ENCODE measurements around the gene ABCF2. TPM values are rescaled to one million over a fixed set of nuclear protein-coding genes. Genes with fewer than 3 reads are reported as not detected.

The ABCF2 gene
- total RNA-seq, 1 experiment from 2014 or later: 63.7 TPM

- H4K20me1 ChIP-seq (ENCODE audit: insufficient read depth): no peaks in the 10 kb centered on the region
- H3K9me3 ChIP-seq (ENCODE audit: control insufficient read depth in 1 of 2, insufficient read depth in 1 of 2, low read depth in 1 of 2, low read length in 2 of 2): no peaks in the 10 kb centered on the region
- no peaks in the 10 kb centered on the region for H3K4me1 ChIP-seq (ENCODE audit: control insufficient read depth in 1 of 2, insufficient read depth in 2 of 2, low read length in 2 of 2)
- no peak overlapping the region for H3K4me2 ChIP-seq (ENCODE audit: low read length)
- ChIA-PET POLR2A (no interaction called here), RAD21 (ENCODE audit: low non-redundant PET in 1 of 2, low total read pairs in 2 of 2, uncharacterized antibody in 2 of 2, unreplicated experiment in 2 of 2) (no interaction called here), CTCF (no interaction called here)
- BruUV-seq (replicated peaks): no TSS peak
- no peaks in the 10 kb centered on the region for H3K79me2 ChIP-seq (ENCODE audit: insufficient read depth, low read length)
- H3K27me3 ChIP-seq (ENCODE audit: insufficient read depth, low read length): 0 out of 2 replicates have a peak, but pooled peaks cover 6% of the 10 kb centered on the region
- no peak overlapping the region for H3K27ac ChIP-seq (ENCODE audit: low read depth, low read length)
- intact Hi-C loops (cut with micrococcal nuclease): no loop called here
- no peaks in the 10 kb centered on the region for H3K36me3 ChIP-seq (ENCODE audit: control insufficient read depth in 1 of 2, insufficient read depth in 2 of 2, low read length in 2 of 2)
- no peak overlapping the region for H3K4me3 ChIP-seq (replicated peaks in 1 of 2; ENCODE audit: low read depth in 1 of 2, low read length in 2 of 2)
- no peaks in the 10 kb centered on the region for H3K9me2 ChIP-seq (ENCODE audit: insufficient read depth)
- no peak overlapping the region for H2AFZ ChIP-seq (ENCODE audit: low read depth, low read length, poor library complexity, severe bottlenecking)
- DNase-seq (ENCODE audit: low read depth, low spot score) (no peak), ATAC-seq (no peak)
- TF ChIP-seq ELF1 (IDR thresholded peaks at IDR 0.05; ENCODE audit: borderline replicate concordance, low read depth) (no peak), REST (IDR thresholded peaks at IDR 0.05; ENCODE audit: low read depth) (no peak), EZH2 (IDR thresholded peaks at IDR 0.05) (no peak), YY1 (IDR thresholded peaks at IDR 0.05; ENCODE audit: extremely low read depth, insufficient replicate concordance, low read depth, low read length) (no peak), CBX3 (IDR thresholded peaks at IDR 0.05; ENCODE audit: low read depth) (no peak), MAX (IDR thresholded peaks at IDR 0.05) (no peak), POLR2AphosphoS5 (IDR thresholded peaks at IDR 0.05; ENCODE audit: low read depth, low read length) (no peak)
- H3K9ac ChIP-seq (ENCODE audit: low read length): no peak overlapping the region
Observed at GRCh38 chr7:151204383-151205032, 22.5 kb downstream of the ABCF2 start.
